Progenitor cell of endocrine pancreas (in vitro differentiated cells): ENCODE measurements around the gene MGAT5. TPM values are rescaled to one million over a fixed set of nuclear protein-coding genes. Genes with fewer than 3 reads are reported as not detected.

Experiments
- DNase-seq: peaks from one replicate; pipeline ENCODE4 v3.0.0; 2021; ENCODE audit warnings: low spot score; ENCODE audit not compliant: unreplicated experiment
- H3K27ac Mint-ChIP-seq: 2 replicates; pipeline ENCODE4 v1.8.0; 2021; ENCODE audit warnings: mild to moderate bottlenecking, moderate library complexity, mixed read lengths
- H3K27me3 Mint-ChIP-seq: 2 replicates; pipeline ENCODE4 v1.8.0; 2021; ENCODE audit warnings: mixed read lengths
- H3K36me3 Mint-ChIP-seq: 2 replicates; pipeline ENCODE4 v1.8.0; 2022; ENCODE audit warnings: mixed read lengths; ENCODE audit not compliant: insufficient read depth
- H3K4me1 Mint-ChIP-seq: 2 replicates; pipeline ENCODE4 v1.8.0; 2021; ENCODE audit warnings: low read depth, mixed read lengths
- H3K4me3 Mint-ChIP-seq: 2 replicates; pipeline ENCODE4 v1.8.0; 2021; ENCODE audit warnings: low read depth, mild to moderate bottlenecking, moderate library complexity, mixed read lengths
- H3K9me3 Mint-ChIP-seq: 2 replicates; pipeline ENCODE4 v1.8.0; 2021; ENCODE audit warnings: low read depth, mixed read lengths
- total RNA-seq: library from RNA; stranded (reverse); gene quantifications from 2 replicates; pipeline ENCODE4 v1.2.1, GENCODE V29; 2021
- TF ChIP-seq, protein P1 (sequence below): fragments of 200-600 bp; sonication (generic); IDR thresholded peaks from one replicate; pipeline ENCODE4 v1.5.0; 2021; ENCODE audit warnings: antibody characterized with exemption, mild to moderate bottlenecking; ENCODE audit not compliant: unreplicated experiment

MGAT5 gene
- total RNA-seq, 1 donor from 2014 or later = 110 TPM

DNA sequence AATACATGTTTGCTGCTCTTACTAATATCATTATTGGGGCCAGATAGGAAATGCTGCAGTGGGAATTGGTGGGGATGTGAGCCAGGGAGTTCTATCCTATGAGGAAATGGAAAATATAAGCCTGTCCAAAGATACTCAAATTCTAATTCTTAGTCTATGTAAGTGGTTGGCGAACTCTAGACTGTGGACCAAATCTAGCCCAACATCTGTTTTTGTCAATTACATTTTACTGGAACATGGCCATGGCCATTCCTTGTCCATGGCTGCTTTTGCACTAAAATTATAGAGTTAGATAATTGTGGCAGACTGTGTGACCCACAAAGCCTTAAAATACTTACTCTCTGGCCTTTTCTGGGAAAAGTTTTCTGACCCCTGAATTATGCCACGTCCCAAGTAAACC lies 113.3 kb downstream of the MGAT5 start:
- H3K4me1 Mint-ChIP-seq = peaks cover 6% of the 10 kb centered on the region
- no peak overlapping the region for H3K27ac Mint-ChIP-seq
- TF ChIP-seq, protein P1, sequence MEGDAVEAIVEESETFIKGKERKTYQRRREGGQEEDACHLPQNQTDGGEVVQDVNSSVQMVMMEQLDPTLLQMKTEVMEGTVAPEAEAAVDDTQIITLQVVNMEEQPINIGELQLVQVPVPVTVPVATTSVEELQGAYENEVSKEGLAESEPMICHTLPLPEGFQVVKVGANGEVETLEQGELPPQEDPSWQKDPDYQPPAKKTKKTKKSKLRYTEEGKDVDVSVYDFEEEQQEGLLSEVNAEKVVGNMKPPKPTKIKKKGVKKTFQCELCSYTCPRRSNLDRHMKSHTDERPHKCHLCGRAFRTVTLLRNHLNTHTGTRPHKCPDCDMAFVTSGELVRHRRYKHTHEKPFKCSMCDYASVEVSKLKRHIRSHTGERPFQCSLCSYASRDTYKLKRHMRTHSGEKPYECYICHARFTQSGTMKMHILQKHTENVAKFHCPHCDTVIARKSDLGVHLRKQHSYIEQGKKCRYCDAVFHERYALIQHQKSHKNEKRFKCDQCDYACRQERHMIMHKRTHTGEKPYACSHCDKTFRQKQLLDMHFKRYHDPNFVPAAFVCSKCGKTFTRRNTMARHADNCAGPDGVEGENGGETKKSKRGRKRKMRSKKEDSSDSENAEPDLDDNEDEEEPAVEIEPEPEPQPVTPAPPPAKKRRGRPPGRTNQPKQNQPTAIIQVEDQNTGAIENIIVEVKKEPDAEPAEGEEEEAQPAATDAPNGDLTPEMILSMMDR = no peak
- no peak overlapping the region for H3K4me3 Mint-ChIP-seq
- DNase-seq = no peak
- peaks cover 7% of the 10 kb centered on the region for H3K36me3 Mint-ChIP-seq
- no peaks in the 10 kb centered on the region for H3K27me3 Mint-ChIP-seq
- H3K9me3 Mint-ChIP-seq = no peaks in the 10 kb centered on the region

DNA sequence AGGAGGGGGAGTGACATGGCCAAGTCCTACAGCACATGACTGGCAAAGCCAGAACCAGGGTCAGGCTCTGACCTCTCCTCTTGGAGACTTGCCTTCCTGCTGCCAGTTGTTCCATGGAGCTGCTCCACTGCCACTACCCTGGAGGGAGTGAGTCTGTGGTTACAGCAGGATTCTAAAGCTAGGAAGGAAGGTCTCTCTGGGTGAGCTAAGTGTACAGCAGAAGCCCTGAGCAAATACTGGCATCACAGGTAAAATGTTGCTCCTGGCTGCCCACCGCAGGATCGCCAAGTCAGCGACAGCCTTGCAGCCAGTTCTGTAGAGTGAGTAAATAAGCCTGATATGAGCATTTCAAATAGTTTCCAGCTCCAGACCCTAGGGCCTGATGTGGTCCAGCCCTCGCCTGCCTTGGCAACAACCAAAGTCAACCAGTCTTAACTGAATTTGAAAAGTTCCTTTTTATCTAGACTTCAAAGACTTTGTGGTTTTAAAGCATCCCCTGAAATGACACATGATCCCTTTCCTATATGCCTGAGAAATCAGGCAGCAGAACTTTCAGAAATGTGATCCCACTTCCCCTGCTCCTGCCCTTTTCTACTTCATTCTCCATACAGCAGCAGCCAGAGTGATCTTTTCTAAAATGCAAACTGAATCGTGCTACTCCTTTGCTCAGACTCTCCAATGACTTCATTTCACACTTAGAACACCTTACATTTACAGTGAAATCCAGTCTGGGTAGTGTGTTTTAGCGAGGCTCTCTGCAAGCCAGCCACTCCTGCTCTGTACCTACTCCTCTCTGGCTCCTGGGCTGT lies 114.3 kb downstream of the MGAT5 start:
- peaks cover 6% of the 10 kb centered on the region for H3K36me3 Mint-ChIP-seq
- H3K4me1 Mint-ChIP-seq = peaks cover 6% of the 10 kb centered on the region
- H3K27me3 Mint-ChIP-seq = no peaks in the 10 kb centered on the region
- H3K27ac Mint-ChIP-seq = peak overlapping the region; percentile 69
- H3K4me3 Mint-ChIP-seq = no peak overlapping the region
- H3K9me3 Mint-ChIP-seq = no peaks in the 10 kb centered on the region
- TF ChIP-seq, protein P1 = no peak
- DNase-seq = no peak

DNA sequence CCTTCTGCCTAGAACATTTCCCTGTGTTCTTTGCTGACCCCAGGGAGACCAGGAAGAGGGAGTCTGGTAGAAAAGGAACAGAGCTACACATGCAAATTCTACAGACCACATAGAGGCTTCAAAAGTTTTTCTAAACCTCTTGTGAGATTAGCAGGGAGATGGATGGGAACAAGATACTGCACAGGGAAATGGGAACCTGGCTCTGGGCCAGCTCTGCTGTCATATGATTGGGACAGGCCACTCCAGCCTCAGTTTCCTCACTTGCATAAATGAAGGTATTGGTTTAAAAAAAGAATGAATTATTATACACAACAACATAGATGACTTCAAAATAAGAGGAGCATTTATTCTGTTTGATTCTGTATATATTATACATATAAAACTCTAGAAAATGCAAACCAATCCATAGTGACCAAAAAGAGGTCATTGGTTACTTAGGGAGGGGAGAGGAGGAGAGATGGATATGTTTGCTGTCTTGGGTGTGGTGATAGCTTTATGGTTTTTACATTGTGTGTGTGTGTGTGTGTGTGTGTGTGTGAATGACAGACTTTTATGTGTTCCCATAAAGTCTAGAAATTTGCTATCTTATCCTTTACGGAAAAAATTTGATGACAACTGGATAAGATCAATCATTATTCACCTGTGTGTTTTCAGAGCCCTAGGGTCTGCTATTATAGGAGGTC lies 115.5 kb downstream of the MGAT5 start:
- TF ChIP-seq, protein P1 = no peak
- peak overlapping the region; percentile 43 for H3K27ac Mint-ChIP-seq
- H3K4me1 Mint-ChIP-seq = peaks cover 6% of the 10 kb centered on the region
- H3K27me3 Mint-ChIP-seq = no peaks in the 10 kb centered on the region
- no peaks in the 10 kb centered on the region for H3K9me3 Mint-ChIP-seq
- no peak overlapping the region for H3K4me3 Mint-ChIP-seq
- peaks cover 5% of the 10 kb centered on the region for H3K36me3 Mint-ChIP-seq
- no peak for DNase-seq

DNA sequence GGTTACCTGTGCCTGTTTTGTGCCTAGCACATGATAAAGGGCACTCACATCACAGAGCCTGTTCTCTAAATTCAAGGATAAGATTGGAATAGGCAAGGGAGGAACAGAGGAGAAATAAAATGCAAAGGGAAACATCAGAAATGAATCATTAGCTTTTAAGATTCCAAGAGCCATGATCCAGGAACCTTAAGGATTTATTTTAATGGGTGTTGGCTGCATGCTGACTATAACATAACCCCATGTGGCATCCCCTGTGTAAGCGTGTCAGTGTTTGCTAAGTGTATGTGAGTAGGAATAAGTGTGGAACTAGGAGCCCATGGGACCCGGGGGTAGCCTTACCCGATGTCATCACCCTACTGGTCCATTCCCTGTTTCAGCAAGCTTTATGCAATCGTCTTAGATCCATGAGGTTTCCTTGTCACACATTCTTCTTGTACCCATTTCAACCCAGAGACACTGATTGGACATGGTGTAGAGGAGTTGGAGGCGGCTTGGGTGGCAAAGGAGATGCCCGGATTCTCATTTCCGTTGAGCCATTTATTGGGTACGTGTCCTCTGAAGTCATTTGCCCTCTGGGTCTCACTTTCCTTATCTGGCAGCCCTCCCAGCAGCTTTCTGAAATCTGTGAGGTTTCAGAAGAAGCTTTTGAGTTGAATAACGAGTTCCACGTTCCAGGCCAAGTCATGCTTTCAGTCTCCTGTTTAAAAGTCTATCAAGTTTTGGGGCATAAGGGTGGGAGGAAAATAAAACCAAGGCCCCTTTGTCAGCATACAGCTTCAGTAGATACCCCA lies 117.0 kb downstream of the MGAT5 start:
- no peak overlapping the region for H3K4me3 Mint-ChIP-seq
- H3K9me3 Mint-ChIP-seq = no peaks in the 10 kb centered on the region
- no peaks in the 10 kb centered on the region for H3K27me3 Mint-ChIP-seq
- DNase-seq = no peak
- no peak overlapping the region for H3K27ac Mint-ChIP-seq
- peaks cover 4% of the 10 kb centered on the region for H3K36me3 Mint-ChIP-seq
- TF ChIP-seq, protein P1 = no peak
- H3K4me1 Mint-ChIP-seq = peaks cover 6% of the 10 kb centered on the region

DNA sequence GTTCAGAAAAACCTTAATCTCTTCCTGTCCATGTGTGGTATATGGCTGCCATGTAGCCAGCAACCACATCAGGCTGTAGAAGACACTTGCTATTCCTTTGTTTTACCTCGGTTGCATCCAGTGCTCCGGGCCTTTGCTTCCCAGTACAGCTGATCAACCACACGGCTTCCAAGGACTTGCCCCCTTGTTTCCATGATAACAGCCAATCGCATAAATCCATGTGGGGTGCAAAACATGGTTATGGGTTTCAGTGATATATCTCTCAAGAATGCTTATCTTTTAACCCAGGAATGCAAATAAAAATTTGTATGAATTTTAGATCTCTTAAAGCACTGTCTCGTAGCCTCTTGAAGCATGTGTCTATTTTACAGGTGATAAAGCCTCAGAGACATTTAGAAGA lies 118.3 kb downstream of the MGAT5 start:
- no peaks in the 10 kb centered on the region for H3K27me3 Mint-ChIP-seq
- H3K4me3 Mint-ChIP-seq = no peak overlapping the region
- TF ChIP-seq, protein P1 = no peak
- H3K4me1 Mint-ChIP-seq = peaks cover 6% of the 10 kb centered on the region
- H3K9me3 Mint-ChIP-seq = no peaks in the 10 kb centered on the region
- peaks cover 6% of the 10 kb centered on the region for H3K36me3 Mint-ChIP-seq
- no peak for DNase-seq
- H3K27ac Mint-ChIP-seq = no peak overlapping the region
